Fibroblast of the conjunctiva (primary cell): ENCODE data around the gene PRPF4.
"Not testable (repeated sequence)": the region's sequence is repeated elsewhere in the genome, so short reads cannot be mapped to it uniquely, and the experiment has no call there.

Source experiments
- DNase-seq: peaks from one replicate; pipeline ENCODE4 v3.0.0-alpha.2; 2010; ENCODE audit warnings: low read depth

The PRPF4 gene

DNA sequence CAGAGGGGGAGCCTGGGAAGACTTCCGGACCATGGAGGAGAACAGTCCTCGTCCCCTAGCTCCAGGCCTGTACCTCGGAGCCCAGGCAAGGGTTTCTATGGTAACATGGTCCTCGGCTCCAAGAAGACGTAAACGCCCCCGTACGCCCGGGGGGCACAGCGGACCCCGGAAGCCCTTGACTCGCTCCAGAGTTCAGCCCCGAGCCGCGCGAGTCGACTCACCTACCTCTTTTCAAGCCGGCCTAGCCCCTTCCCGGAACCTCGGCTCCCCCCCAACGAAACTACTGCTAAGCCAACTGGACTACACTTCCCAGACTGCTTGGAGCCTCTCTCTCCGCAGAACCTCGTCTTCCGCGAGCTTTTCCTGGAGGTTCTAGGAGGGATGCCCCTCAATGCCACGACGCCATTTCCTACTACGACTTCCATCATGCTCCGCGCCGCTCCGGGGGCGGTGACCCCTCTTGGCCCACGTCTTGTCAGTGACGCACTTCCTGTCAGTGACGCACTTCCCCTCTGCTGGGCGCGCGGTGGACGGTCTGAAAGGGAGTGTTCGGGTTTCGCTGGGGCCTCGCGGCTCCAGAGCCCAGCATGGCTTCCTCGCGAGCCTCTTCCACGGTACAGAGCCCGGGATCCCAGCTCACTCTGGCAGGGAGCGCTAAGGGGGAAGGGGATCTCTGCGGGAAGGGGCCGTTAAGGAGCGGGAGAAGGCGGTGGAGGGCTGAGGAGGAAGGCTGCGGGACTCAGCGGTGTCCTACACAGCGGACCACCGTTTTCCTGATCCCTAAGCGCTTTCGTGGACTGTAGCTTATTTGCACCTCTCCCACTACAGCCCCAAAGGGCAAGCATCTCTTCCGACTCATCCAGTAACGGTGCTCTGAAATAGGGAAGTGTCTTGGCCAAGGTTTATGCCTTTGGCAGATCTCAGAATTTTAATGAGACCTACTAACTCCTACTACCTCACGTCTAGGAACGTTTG, at the start of gene PRPF4, which contains the start of gene CDC26:
TSS of gene PRPF4 (plus strand) at position 502 of the 975 bp plus-strand sequence. CDS start at position 588, 86 bp downstream.
TSS of gene CDC26 (minus strand) at position 416 of the 975 bp plus-strand sequence. CDS start 3,065 bp downstream, outside the sequence.
- DNase-seq: peak; percentile 98

- no peak for DNase-seq
Measured at GRCh38 chr9:113227436-113227835, 48.0 kb upstream of the PRPF4 start.

GRCh38 chr9:113228130-113228665, 47.3 kb upstream of the PRPF4 start:
- DNase-seq: no peak

- DNase-seq: no peak
Measured at GRCh38 chr9:113231701-113232100, 43.8 kb upstream of the PRPF4 start.

DNA sequence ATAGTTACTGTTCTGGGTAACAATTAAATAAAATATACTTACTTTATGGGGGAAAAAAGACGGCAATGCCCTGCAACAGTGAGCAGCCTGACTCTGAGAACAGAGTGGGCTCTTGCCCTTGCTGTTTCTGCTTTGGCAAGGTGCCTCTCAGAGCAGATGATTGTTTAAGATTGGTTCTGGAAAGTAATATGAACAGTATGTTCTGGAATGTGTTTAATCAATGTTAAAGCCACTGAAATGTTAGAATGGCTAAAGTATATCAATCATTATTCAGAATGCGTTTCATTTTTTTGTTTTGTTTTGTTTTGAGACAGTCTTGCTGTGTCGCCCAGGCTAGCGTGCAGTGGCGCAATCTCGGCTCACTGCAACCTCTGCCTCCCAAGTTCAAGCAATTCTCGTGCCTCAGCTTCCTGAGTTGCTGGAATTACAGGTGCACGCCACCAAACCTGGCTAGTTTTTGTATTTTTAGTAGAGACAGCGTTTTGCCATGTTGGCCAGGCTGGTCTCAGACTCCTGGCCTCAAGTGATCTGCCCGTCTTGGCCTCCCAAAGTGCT, 39.7 kb upstream of the PRPF4 start:
- not testable (repeated sequence) for DNase-seq

DNA sequence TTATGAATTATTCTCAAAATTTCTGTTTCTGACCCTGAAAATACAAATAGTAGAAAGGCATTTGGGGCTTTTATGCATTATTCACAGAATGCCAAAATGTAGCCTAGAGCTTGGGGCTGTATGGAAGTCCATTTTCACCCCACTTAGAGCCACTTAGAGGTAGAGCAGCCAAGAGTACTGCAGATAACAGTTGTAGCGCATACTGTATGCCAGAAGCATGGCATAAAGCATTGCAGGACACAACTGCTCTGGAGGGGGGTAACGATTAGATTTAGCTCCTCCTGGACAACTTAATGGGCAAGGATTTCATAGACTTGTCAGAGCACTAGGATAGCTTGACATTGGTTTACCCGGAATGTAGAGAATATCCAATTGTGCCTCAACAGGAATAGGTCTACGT, 38.4 kb upstream of the PRPF4 start:
- no peak for DNase-seq

GRCh38 chr9:113238202-113238858, 37.1 kb upstream of the PRPF4 start:
- DNase-seq: no peak

- DNase-seq: no peak
Measured at GRCh38 chr9:113238859-113239232, 36.6 kb upstream of the PRPF4 start.

DNA sequence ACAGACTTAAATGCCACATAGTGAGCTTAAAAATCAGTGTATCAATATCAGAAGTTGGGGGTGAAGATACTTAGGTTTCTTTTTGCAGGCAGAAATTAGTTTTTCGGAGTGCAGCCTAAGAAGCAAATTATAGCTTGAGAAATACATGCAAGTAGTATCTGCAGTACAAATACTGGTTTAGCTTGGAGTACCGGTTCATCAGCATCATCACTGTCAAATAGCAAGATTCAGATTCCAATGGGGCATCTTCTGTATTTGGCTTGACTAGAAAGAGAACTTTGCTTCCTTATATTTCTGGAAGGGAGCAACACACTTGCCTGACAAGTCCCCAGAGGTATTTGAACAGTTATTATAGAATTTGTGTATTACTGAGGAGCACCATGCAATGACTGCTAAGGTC, 34.3 kb upstream of the PRPF4 start:
- no peak for DNase-seq

GRCh38 chr9:113244556-113244955, 30.9 kb upstream of the PRPF4 start:
- DNase-seq: no peak

GRCh38 chr9:113245894-113246293, 29.6 kb upstream of the PRPF4 start:
- DNase-seq: no peak

- no peak for DNase-seq
Measured at GRCh38 chr9:113246928-113247327, 28.5 kb upstream of the PRPF4 start.

- no peak for DNase-seq
Measured at GRCh38 chr9:113247640-113248039, 27.8 kb upstream of the PRPF4 start.

DNA sequence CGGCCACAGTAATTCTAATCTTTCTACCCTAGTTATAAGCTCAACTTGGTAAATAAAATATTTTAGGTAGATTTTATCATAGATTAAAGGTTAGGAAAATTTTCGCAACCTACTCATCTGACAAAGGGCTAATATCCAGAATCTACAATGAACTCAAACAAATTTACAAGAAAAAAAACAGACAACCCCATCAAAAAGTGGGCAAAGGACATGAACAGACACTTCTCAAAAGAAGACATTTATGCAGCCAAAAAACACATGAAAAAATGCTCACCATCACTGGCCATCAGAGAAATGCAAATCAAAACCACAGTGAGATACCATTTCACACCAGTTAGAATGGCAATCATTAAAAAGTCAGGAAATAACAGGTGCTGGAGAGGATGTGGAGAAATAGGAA, 25.8 kb upstream of the PRPF4 start:
- not testable (repeated sequence) for DNase-seq

GRCh38 chr9:113250807-113251206, 24.7 kb upstream of the PRPF4 start:
- DNase-seq: no peak

DNA sequence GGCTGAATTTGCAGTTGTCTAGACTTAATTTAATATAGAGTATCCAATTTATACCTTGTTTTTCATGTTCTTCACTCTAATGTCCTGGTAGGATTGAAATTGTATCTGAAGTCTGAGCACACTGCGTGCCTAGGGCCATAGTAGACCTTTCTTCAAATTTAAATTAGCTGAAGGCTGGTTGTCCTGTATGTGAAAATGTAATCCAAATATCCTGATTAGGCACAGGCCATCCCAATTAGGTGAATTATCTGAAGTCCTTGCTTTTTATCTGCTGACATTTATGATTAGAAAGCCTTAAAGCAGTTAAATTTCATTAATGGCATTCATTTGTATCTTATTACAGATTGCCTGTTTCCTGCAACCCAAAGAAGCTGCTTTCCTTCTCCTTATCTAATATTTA, 20.5 kb upstream of the PRPF4 start:
- DNase-seq: no peak

GRCh38 chr9:113255438-113255837, 20.0 kb upstream of the PRPF4 start:
- no peak for DNase-seq

DNA sequence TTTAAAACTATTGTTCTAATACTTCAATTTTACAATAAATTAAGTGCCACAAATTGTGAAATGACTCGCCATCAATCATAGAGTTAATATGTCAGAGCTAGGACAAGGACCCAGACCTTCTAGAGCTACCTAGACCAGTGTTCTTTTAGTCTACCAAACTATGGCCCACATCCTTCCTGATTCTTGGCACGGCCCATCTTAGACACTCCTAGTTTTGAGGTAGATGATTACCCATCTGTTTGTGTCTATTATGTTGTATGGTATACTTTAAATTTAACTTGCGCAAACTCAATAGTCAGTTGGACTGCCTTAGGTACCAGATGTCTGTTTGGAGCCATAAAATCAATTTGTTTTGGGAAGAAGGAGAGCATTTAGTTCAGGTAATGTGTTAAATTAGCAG, 17.6 kb upstream of the PRPF4 start:
- no peak for DNase-seq

DNA sequence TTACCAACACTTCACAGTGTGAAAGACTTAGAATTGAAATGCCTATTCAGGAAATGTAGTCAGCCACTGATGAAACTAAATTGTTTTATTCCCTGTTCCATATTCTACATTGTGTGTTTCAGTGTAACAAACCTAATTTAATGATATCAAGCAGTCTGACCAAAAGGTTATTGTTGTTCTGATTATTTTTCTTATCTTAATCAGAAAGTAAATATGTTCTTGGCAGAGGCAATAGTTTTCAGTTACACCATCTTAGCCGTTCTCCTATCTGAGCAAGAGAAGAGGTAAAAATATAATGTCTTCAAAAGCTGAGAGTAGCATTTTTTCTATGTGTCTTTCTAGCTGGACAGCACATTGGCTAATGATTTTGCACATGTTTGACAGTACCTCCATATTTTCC, 17.2 kb upstream of the PRPF4 start:
- DNase-seq: no peak

DNA sequence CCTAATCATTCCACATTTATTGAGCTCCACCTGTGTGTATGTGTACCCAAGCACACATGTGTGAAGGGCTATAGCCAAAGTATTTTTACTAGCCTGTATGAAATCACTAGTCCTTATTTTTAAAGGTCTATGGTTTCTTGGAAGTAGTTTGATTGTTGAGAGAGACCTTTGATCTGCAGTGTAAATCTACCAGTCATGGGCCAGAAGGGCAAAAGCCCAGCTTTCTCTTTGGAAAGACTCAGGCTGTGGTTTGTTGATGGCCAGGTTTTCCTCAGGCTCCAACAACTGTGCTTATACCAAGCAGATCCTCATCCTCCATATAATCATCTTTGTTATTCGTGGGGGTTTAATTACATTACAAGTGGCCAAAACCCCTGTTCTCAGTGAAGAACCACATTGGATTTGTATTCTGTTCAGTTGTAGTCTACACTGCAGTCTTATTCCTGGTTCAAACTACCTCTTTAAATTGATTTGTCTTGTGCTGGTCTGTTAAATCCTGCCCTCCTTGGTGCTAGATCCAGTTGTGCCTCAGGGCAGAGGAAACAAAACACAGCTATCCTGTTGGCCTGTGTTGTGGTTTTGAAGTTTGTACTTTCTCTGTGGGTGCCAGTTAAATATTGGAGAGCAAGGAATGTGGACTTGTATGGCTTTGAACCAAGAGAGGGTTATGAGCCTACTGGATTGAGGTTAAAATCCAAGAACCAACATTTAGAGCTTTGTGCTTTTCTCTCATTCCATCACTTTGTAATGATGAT, 13.4 kb upstream of the PRPF4 start:
- DNase-seq: no peak

GRCh38 chr9:113266174-113266573, 9.3 kb upstream of the PRPF4 start:
- DNase-seq: no peak
